Parathyroid adenoma (tissue), 2 donors: ENCODE data around the gene ZNF438.

Source experiments
- H2AFZ ChIP-seq: fragments of 300-600 bp; sonication (generic); one replicate; pipeline ENCODE4 v1.7.0; 2017; ENCODE audit warnings: antibody characterized with exemption, mild to moderate bottlenecking
- H3K27ac ChIP-seq: fragments of 300-600 bp; sonication (generic); one replicate; pipeline ENCODE4 v1.7.0; 2017
- H3K27me3 ChIP-seq: fragments of 300-600 bp; sonication (generic); one replicate; pipeline ENCODE4 v1.7.0; 2017; ENCODE audit warnings: low read length; ENCODE audit not compliant: control insufficient read depth, insufficient read depth
- H3K36me3 ChIP-seq: fragments of 300-600 bp; sonication (generic); one replicate; pipeline ENCODE4 v1.7.0; 2017; ENCODE audit warnings: low read length; ENCODE audit not compliant: control insufficient read depth, insufficient read depth
- H3K4me1 ChIP-seq: fragments of 300-600 bp; sonication (generic); one replicate; pipeline ENCODE4 v1.7.0; 2017; ENCODE audit warnings: control low read depth
- H3K4me2 ChIP-seq: fragments of 300-600 bp; sonication (generic); one replicate; pipeline ENCODE4 v1.7.0; 2017; ENCODE audit warnings: low read length
- H3K4me3 ChIP-seq: fragments of 300-600 bp; sonication (generic); one replicate; pipeline ENCODE4 v1.7.0; 2017; ENCODE audit warnings: low read depth, low read length
- H3K79me2 ChIP-seq: fragments of 300-600 bp; sonication (generic); one replicate; pipeline ENCODE4 v1.7.0; 2017; ENCODE audit warnings: control low read depth
- H3K9ac ChIP-seq: fragments of 300-600 bp; sonication (generic); one replicate; pipeline ENCODE4 v1.7.0; 2017; ENCODE audit warnings: mild to moderate bottlenecking
- H3K9me3 ChIP-seq: fragments of 300-600 bp; sonication (generic); one replicate; pipeline ENCODE4 v1.7.0; 2017; ENCODE audit warnings: low read length; ENCODE audit not compliant: control insufficient read depth
- TF ChIP-seq, protein P1 (sequence below): fragments of 300-600 bp; sonication (generic); IDR thresholded peaks from one replicate; pipeline ENCODE4 v1.7.0; 2017; ENCODE audit warnings: antibody characterized with exemption, mild to moderate bottlenecking
- donor health status: primary hyperparathyroidism.

ZNF438 gene

DNA sequence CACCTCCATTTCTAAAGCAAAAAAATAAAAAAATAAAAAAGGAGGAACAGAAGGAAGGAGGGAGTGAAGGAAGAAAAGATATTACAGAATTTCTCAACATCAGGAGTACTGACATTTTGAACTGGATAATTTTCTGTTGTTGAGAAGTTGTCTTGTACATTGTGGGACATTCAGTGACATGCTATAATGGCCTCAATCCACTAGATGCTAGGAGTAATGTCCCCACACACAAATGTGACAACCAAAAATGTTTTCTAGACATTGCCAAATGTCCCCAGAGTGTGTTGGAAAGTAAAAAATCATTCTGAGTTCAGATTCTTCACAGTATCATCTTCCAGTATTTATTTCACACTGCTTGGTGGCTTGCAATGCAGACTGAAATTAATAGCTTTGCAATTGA is 6.5 kb downstream of the ZNF438 start:
- Histone ChIP-seq H3K4me1 (no peaks in the 10 kb centered on the region), H2AFZ (no peak overlapping the region), H3K9ac (no peak overlapping the region), H3K36me3 (no peaks in the 10 kb centered on the region), H3K27ac (no peak overlapping the region), H3K9me3 (no peaks in the 10 kb centered on the region), H3K4me3 (no peak overlapping the region), H3K4me2 (no peak overlapping the region), H3K27me3 (no peaks in the 10 kb centered on the region), H3K79me2 (no peaks in the 10 kb centered on the region)
- TF ChIP-seq, protein P1, sequence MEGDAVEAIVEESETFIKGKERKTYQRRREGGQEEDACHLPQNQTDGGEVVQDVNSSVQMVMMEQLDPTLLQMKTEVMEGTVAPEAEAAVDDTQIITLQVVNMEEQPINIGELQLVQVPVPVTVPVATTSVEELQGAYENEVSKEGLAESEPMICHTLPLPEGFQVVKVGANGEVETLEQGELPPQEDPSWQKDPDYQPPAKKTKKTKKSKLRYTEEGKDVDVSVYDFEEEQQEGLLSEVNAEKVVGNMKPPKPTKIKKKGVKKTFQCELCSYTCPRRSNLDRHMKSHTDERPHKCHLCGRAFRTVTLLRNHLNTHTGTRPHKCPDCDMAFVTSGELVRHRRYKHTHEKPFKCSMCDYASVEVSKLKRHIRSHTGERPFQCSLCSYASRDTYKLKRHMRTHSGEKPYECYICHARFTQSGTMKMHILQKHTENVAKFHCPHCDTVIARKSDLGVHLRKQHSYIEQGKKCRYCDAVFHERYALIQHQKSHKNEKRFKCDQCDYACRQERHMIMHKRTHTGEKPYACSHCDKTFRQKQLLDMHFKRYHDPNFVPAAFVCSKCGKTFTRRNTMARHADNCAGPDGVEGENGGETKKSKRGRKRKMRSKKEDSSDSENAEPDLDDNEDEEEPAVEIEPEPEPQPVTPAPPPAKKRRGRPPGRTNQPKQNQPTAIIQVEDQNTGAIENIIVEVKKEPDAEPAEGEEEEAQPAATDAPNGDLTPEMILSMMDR, result no peak

DNA sequence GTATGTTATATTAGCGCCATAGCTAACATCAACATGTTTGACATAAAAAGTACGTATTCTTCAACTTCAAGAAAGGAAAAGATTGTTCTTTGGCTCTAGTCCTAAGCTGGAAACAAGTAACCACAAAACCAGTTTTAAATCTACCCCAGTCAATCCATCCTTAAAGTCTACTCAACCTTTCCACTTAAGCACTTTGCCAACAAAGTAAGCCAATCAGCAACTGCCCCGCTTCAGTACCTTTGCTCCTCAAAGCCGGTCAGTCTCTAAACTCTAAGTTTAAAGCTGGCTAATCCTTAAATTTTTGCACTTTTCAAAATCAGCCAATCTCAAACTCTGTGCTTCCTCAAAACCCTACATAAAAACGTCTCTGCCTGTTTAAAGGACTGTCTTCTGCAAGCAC is 8.1 kb downstream of the ZNF438 start:
- no peaks in the 10 kb centered on the region for H3K79me2 ChIP-seq
- H2AFZ ChIP-seq, result no peak overlapping the region
- H3K9ac ChIP-seq, result no peak overlapping the region
- no peak overlapping the region for H3K4me3 ChIP-seq
- no peaks in the 10 kb centered on the region for H3K36me3 ChIP-seq
- H3K9me3 ChIP-seq, result no peaks in the 10 kb centered on the region
- no peak overlapping the region for H3K4me2 ChIP-seq
- peaks cover under 1% of the 10 kb centered on the region for H3K4me1 ChIP-seq
- H3K27ac ChIP-seq, result no peak overlapping the region
- TF ChIP-seq, protein P1, result no peak
- no peaks in the 10 kb centered on the region for H3K27me3 ChIP-seq

DNA sequence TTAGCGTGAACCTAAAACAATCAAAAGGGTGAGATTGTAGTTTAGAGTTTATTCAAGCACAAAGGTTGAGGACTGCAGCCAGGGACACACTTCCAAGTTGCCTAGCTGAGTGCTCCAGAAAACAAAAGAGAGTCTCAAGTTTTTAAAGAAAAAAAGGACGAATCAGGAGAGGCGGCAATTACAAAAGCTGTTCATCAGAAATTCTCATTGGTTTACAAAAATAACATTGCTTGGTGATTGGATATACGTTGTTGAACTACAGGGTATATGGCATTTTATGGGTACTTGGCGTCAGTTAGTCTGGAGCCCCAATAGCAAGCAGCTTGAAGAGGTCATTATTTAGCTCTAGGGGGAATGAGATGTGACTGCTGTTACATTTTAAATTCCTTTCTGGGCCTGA is 11.5 kb downstream of the ZNF438 start:
- Histone ChIP-seq H3K36me3 (no peaks in the 10 kb centered on the region), H3K4me2 (no peak overlapping the region), H3K79me2 (no peaks in the 10 kb centered on the region), H3K4me1 (peaks cover 3% of the 10 kb centered on the region), H3K4me3 (no peak overlapping the region), H3K27ac (no peak overlapping the region), H3K9me3 (no peaks in the 10 kb centered on the region), H3K9ac (no peak overlapping the region), H2AFZ (no peak overlapping the region), H3K27me3 (no peaks in the 10 kb centered on the region)
- TF ChIP-seq, protein P1, result no peak

DNA sequence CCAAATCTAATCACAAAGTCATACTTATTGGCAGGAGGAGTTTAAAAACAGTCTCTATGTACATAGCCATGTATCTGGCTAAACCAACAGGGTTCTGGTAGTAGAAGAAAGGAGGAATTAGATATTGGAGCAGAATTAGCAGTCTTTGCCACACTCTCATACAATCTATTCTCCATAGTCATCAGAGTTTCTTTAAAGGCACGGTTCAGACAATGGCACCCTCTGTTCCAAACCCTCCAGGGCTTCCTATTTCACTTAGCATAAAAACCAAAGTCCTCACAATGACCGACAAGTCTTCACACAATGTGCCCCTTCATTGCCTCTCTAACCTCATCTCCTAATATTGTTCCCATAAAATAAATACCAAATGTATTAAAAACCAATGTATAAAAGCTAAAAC is 12.7 kb downstream of the ZNF438 start:
- H3K9me3 ChIP-seq, result no peaks in the 10 kb centered on the region
- H3K4me2 ChIP-seq, result no peak overlapping the region
- no peaks in the 10 kb centered on the region for H3K79me2 ChIP-seq
- H3K36me3 ChIP-seq, result no peaks in the 10 kb centered on the region
- peaks cover 3% of the 10 kb centered on the region for H3K4me1 ChIP-seq
- H3K9ac ChIP-seq, result no peak overlapping the region
- TF ChIP-seq, protein P1, result no peak
- no peak overlapping the region for H3K4me3 ChIP-seq
- no peaks in the 10 kb centered on the region for H3K27me3 ChIP-seq
- H3K27ac ChIP-seq, result no peak overlapping the region
- H2AFZ ChIP-seq, result no peak overlapping the region

DNA sequence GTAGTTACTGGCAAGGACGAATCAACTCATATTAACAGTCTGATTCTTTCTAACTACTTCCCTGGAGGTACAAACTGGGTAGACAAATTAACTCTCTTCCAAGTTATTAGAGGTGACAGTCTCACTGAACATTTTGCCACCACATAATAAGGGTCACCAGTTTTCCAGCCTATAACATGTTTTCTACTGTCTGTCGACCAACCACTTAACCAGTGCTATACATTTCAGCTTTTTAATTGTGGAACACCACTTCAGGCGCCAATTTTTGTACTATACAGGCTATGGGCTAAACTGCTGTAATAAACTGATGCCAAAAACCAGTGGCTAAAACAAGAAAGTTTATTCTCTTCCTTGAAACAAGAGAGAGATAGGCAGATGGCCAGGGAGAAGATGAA is 13.3 kb downstream of the ZNF438 start:
- no peak overlapping the region for H3K27ac ChIP-seq
- no peak overlapping the region for H3K4me2 ChIP-seq
- TF ChIP-seq, protein P1, result no peak
- H3K4me3 ChIP-seq, result no peak overlapping the region
- H3K9ac ChIP-seq, result no peak overlapping the region
- H3K4me1 ChIP-seq, result peaks cover 3% of the 10 kb centered on the region
- H3K27me3 ChIP-seq, result no peaks in the 10 kb centered on the region
- no peak overlapping the region for H2AFZ ChIP-seq
- no peaks in the 10 kb centered on the region for H3K79me2 ChIP-seq
- no peaks in the 10 kb centered on the region for H3K9me3 ChIP-seq
- no peaks in the 10 kb centered on the region for H3K36me3 ChIP-seq
